HEK293 (cell line): Measurements from ENCODE around the gene PIK3R5.

Source experiments
- ATF2 ChIP-seq: fragments of 450-650 bp; formaldehyde crosslinking; IDR thresholded peaks from 2 replicates; pipeline ENCODE4 v1.5.1; 2016; ENCODE audit warnings: missing biosample characterization, missing genetic modification characterization, low read depth
- GLI4 ChIP-seq: fragments of 450-650 bp; formaldehyde crosslinking; IDR thresholded peaks from 2 replicates; pipeline ENCODE4 v1.5.1; 2016; ENCODE audit warnings: missing biosample characterization, missing genetic modification characterization
- KLF16 ChIP-seq: fragments of 450-650 bp; formaldehyde crosslinking; IDR thresholded peaks from 2 replicates; pipeline ENCODE4 v1.5.1; 2017; ENCODE audit warnings: missing biosample characterization, missing genetic modification characterization
- ZBTB11 ChIP-seq: fragments of 450-650 bp; formaldehyde crosslinking; conservative IDR thresholded peaks from 2 replicates; pipeline ENCODE4 v1.5.1; 2016; ENCODE audit warnings: low read depth, missing biosample characterization, missing genetic modification characterization
- ZNF114 ChIP-seq: fragments of 450-650 bp; formaldehyde crosslinking; IDR thresholded peaks from 2 replicates; pipeline ENCODE4 v1.5.0; 2017; ENCODE audit warnings: missing biosample characterization, missing genetic modification characterization
- ZNF529 ChIP-seq: fragments of 450-650 bp; formaldehyde crosslinking; IDR thresholded peaks from 2 replicates; pipeline ENCODE4 v1.5.1; 2017; ENCODE audit warnings: missing genetic modification characterization, missing biosample characterization; ENCODE audit not compliant: insufficient replicate concordance
- ZNF76 ChIP-seq: fragments of 450-650 bp; formaldehyde crosslinking; IDR thresholded peaks from 2 replicates; pipeline ENCODE4; 2016; ENCODE audit warnings: low read depth, missing biosample characterization, missing genetic modification characterization, borderline replicate concordance
- TF ChIP-seq, protein P1 (sequence below): fragments of 450-650 bp; formaldehyde crosslinking; IDR thresholded peaks from 2 replicates; pipeline ENCODE4 v1.5.1; 2016; ENCODE audit warnings: missing biosample characterization, missing genetic modification characterization
- TF ChIP-seq, protein P2 (sequence below): fragments of 450-650 bp; formaldehyde crosslinking; IDR thresholded peaks from 2 replicates; pipeline ENCODE4 v1.5.1; 2016; ENCODE audit warnings: missing biosample characterization, missing genetic modification characterization
- TF ChIP-seq, protein P3 (sequence below): sonication (generic); formaldehyde crosslinking; IDR thresholded peaks from 2 replicates; pipeline ENCODE4 v1.8.1; 2022; ENCODE audit warnings: mild to moderate bottlenecking, moderate library complexity, missing genetic modification reagents
- TF ChIP-seq, protein P4 (sequence below): fragments of 450-650 bp; formaldehyde crosslinking; IDR thresholded peaks from 2 replicates; pipeline ENCODE4 v1.5.1; 2016; ENCODE audit warnings: missing biosample characterization, missing genetic modification characterization, borderline replicate concordance

- TF ChIP-seq, protein P1, sequence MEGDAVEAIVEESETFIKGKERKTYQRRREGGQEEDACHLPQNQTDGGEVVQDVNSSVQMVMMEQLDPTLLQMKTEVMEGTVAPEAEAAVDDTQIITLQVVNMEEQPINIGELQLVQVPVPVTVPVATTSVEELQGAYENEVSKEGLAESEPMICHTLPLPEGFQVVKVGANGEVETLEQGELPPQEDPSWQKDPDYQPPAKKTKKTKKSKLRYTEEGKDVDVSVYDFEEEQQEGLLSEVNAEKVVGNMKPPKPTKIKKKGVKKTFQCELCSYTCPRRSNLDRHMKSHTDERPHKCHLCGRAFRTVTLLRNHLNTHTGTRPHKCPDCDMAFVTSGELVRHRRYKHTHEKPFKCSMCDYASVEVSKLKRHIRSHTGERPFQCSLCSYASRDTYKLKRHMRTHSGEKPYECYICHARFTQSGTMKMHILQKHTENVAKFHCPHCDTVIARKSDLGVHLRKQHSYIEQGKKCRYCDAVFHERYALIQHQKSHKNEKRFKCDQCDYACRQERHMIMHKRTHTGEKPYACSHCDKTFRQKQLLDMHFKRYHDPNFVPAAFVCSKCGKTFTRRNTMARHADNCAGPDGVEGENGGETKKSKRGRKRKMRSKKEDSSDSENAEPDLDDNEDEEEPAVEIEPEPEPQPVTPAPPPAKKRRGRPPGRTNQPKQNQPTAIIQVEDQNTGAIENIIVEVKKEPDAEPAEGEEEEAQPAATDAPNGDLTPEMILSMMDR (tag by site-specific recombination): no peak
- no peak for TF ChIP-seq ZNF114 (tag by site-specific recombination)
- TF ChIP-seq GLI4: no peak
- no peak for TF ChIP-seq ZNF529
- TF ChIP-seq, protein P2, sequence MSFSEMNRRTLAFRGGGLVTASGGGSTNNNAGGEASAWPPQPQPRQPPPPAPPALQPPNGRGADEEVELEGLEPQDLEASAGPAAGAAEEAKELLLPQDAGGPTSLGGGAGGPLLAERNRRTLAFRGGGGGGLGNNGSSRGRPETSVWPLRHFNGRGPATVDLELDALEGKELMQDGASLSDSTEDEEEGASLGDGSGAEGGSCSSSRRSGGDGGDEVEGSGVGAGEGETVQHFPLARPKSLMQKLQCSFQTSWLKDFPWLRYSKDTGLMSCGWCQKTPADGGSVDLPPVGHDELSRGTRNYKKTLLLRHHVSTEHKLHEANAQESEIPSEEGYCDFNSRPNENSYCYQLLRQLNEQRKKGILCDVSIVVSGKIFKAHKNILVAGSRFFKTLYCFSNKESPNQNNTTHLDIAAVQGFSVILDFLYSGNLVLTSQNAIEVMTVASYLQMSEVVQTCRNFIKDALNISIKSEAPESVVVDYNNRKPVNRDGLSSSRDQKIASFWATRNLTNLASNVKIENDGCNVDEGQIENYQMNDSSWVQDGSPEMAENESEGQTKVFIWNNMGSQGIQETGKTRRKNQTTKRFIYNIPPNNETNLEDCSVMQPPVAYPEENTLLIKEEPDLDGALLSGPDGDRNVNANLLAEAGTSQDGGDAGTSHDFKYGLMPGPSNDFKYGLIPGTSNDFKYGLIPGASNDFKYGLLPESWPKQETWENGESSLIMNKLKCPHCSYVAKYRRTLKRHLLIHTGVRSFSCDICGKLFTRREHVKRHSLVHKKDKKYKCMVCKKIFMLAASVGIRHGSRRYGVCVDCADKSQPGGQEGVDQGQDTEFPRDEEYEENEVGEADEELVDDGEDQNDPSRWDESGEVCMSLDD: no peak
- no peak for TF ChIP-seq ATF2
- TF ChIP-seq, protein P3, sequence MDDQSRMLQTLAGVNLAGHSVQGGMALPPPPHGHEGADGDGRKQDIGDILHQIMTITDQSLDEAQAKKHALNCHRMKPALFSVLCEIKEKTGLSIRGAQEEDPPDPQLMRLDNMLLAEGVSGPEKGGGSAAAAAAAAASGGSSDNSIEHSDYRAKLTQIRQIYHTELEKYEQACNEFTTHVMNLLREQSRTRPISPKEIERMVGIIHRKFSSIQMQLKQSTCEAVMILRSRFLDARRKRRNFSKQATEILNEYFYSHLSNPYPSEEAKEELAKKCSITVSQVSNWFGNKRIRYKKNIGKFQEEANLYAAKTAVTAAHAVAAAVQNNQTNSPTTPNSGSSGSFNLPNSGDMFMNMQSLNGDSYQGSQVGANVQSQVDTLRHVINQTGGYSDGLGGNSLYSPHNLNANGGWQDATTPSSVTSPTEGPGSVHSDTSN (CRISPR knock-in tag): no peak
- no peak for TF ChIP-seq ZNF76 (tag by site-specific recombination)
- TF ChIP-seq, protein P4, sequence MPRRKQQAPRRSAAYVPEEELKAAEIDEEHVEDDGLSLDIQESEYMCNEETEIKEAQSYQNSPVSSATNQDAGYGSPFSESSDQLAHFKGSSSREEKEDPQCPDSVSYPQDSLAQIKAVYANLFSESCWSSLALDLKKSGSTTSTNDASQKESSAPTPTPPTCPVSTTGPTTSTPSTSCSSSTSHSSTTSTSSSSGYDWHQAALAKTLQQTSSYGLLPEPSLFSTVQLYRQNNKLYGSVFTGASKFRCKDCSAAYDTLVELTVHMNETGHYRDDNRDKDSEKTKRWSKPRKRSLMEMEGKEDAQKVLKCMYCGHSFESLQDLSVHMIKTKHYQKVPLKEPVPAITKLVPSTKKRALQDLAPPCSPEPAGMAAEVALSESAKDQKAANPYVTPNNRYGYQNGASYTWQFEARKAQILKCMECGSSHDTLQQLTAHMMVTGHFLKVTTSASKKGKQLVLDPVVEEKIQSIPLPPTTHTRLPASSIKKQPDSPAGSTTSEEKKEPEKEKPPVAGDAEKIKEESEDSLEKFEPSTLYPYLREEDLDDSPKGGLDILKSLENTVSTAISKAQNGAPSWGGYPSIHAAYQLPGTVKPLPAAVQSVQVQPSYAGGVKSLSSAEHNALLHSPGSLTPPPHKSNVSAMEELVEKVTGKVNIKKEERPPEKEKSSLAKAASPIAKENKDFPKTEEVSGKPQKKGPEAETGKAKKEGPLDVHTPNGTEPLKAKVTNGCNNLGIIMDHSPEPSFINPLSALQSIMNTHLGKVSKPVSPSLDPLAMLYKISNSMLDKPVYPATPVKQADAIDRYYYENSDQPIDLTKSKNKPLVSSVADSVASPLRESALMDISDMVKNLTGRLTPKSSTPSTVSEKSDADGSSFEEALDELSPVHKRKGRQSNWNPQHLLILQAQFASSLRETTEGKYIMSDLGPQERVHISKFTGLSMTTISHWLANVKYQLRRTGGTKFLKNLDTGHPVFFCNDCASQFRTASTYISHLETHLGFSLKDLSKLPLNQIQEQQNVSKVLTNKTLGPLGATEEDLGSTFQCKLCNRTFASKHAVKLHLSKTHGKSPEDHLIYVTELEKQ: no peak
- no peak for TF ChIP-seq KLF16 (tag by site-specific recombination)
- no peak for TF ChIP-seq ZBTB11 (tag by site-specific recombination)
Observed at GRCh38 chr17:8865811-8866210, 99.7 kb downstream of the PIK3R5 start.
